CD4-positive, CD25-positive, alpha-beta regulatory T cell (primary cell): ENCODE results near the gene IRF4. TPM values are rescaled to one million over a fixed set of nuclear protein-coding genes. Genes with fewer than 3 reads are reported as not detected.

Source experiments
- ATAC-seq, 2 donors: fragments of 150-1000 bp; cut with Tn5 transposase; one replicate each; pipeline ENCODE4 v1.10.0; 2021; ENCODE audit warnings: low read depth in 2 of 2, moderate number of reproducible peaks in 2 of 2, moderate library complexity in 1 of 2
- DNase-seq, 3 donors: peaks; one replicate each; pipeline versions ENCODE4 v3.0.0 to v3.0.0-alpha.2; 2012 to 2022; ENCODE audit warnings: mixed read lengths in 1 of 3
- H3K27ac ChIP-seq: one replicate; pipeline ENCODE4 v1.7.0; 2013; ENCODE audit warnings: mild to moderate bottlenecking, low read length; ENCODE audit not compliant: insufficient read depth, poor library complexity, severe bottlenecking
- H3K27me3 ChIP-seq: one replicate; pipeline ENCODE4 v1.7.0; 2013; ENCODE audit warnings: low read length; ENCODE audit not compliant: control insufficient read depth, insufficient read depth
- H3K36me3 ChIP-seq: one replicate; pipeline ENCODE4 v1.7.0; 2013; ENCODE audit warnings: mild to moderate bottlenecking, low read length, moderate library complexity; ENCODE audit not compliant: control insufficient read depth, insufficient read depth
- H3K4me1 ChIP-seq: 2 replicates; pipeline ENCODE4 v1.7.0; 2013; ENCODE audit warnings: mild to moderate bottlenecking, low read length; ENCODE audit not compliant: insufficient read depth, control insufficient read depth, poor library complexity, severe bottlenecking
- H3K4me3 ChIP-seq: one replicate; pipeline ENCODE4 v1.7.0; 2013; ENCODE audit warnings: low read depth, mild to moderate bottlenecking, low read length, moderate library complexity
- H3K9me3 ChIP-seq, 2 experiments: 1 replicate in 1 of 2; 2 replicates in 1 of 2; pipeline ENCODE4 v1.7.0; 2013; ENCODE audit warnings: low read length in 2 of 2, mild to moderate bottlenecking in 1 of 2, moderate library complexity in 1 of 2; ENCODE audit not compliant: control insufficient read depth in 2 of 2
- H3K27ac Mint-ChIP-seq, 3 donors: one replicate each; pipeline ENCODE4 v1.8.0; 2020 to 2022; ENCODE audit warnings: mild to moderate bottlenecking in 3 of 3, mixed read lengths in 3 of 3, moderate library complexity in 2 of 3
- H3K27me3 Mint-ChIP-seq: one replicate; pipeline ENCODE4 v1.8.0; 2022; ENCODE audit warnings: mild to moderate bottlenecking, mixed read lengths
- H3K36me3 Mint-ChIP-seq: one replicate; pipeline ENCODE4 v1.8.0; 2020; ENCODE audit warnings: mixed read lengths
- H3K4me1 Mint-ChIP-seq, 4 donors: one replicate each; pipeline ENCODE4 v1.8.0; 2020 to 2022; ENCODE audit warnings: mixed read lengths in 4 of 4, mild to moderate bottlenecking in 1 of 4
- H3K4me3 Mint-ChIP-seq, 4 donors: one replicate each; pipeline ENCODE4 v1.8.0; 2020 to 2022; ENCODE audit warnings: mild to moderate bottlenecking in 4 of 4, mixed read lengths in 4 of 4, moderate library complexity in 3 of 4
- H3K9me3 Mint-ChIP-seq, 7 donors: one replicate each; pipeline ENCODE4 v1.8.0; 2020 to 2022; ENCODE audit warnings: mixed read lengths in 7 of 7, mild to moderate bottlenecking in 3 of 7, moderate library complexity in 2 of 7
- polyA plus RNA-seq, 4 donors: library from polyadenylated mRNA; unstranded; fragments of 300-500 nt; fragmentation: Illumina TruSeq; gene quantifications; one replicate each; pipeline ENCODE4 v1.2.3, GENCODE V29; 2021
- total RNA-seq: library from RNA; stranded (reverse); gene quantifications from one replicate; pipeline ENCODE4 v1.2.3, GENCODE V29; 2022

The IRF4 gene
- total and polyA plus RNA-seq, 5 donors from 2014 or later, result 9.0 to 71.3 (median 12.2) TPM

- H3K27ac ChIP-seq, result peak overlapping the region; percentile 64
Measured at GRCh38 chr6:389143-389542, 2.4 kb upstream of the IRF4 start.

DNA sequence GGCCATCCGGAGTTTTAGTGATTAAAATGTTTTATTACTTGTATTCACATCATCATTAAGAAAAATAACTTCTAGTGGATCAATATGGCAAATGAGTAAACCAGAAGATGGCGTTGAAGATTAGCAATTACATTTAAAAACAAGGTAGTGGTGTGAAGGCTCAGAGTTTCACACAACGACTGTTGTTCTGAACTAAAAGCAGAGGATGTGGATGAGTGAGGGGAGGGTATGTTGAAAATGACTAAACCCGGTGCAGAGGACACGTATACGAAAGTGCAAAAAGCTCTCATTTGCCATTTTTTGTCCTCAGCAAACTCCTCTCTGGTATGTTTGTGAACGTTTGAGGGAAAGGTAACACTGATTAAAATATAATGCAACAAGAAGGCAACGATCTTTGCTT lies 1.9 kb upstream of the IRF4 start:
- Mint-ChIP-seq H3K4me3 (peak overlapping the region; percentile 82 to 98 (median 94)), H3K27ac (peak overlapping the region; percentile 84 to 94 (median 89)), H3K27me3 (peaks cover 4% of the 10 kb centered on the region), H3K9me3 (no peaks in the 10 kb centered on the region), H3K4me1 (peaks cover 7 to 35% (median 24%) of the 10 kb centered on the region in 4 donors), H3K36me3 (peaks cover 6% of the 10 kb centered on the region)
- Histone ChIP-seq H3K9me3 (no peaks in the 10 kb centered on the region), H3K27me3 (no peaks in the 10 kb centered on the region), H3K27ac (peak overlapping the region; percentile 64), H3K36me3 (peaks cover 2% of the 10 kb centered on the region), H3K4me3 (peak overlapping the region; percentile 75), H3K4me1 (peaks cover 31% of the 10 kb centered on the region)
- ATAC-seq (peak; percentile 72 to 76), DNase-seq (peak in 2 of 3 donors; percentile 77 to 94)

More at GRCh38 chr6:389143-389542, 2.4 kb upstream of the IRF4 start:
- Mint-ChIP-seq H3K4me3 (peak overlapping the region in 3 of 4 donors; percentile 82 to 96 (median 92)), H3K9me3 (no peaks in the 10 kb centered on the region), H3K27me3 (peaks cover 4% of the 10 kb centered on the region), H3K4me1 (peaks cover 7 to 34% (median 23%) of the 10 kb centered on the region in 4 donors), H3K36me3 (peaks cover 6% of the 10 kb centered on the region), H3K27ac (peak overlapping the region; percentile 84 to 94 (median 89))
- no peaks in the 10 kb centered on the region for H3K27me3 ChIP-seq
- peaks cover 27% of the 10 kb centered on the region for H3K4me1 ChIP-seq
- peak overlapping the region; percentile 75 for H3K4me3 ChIP-seq
- ATAC-seq (no peak), DNase-seq (no peak)
- no peaks in the 10 kb centered on the region for H3K9me3 ChIP-seq
- H3K36me3 ChIP-seq, result no peaks in the 10 kb centered on the region

DNA sequence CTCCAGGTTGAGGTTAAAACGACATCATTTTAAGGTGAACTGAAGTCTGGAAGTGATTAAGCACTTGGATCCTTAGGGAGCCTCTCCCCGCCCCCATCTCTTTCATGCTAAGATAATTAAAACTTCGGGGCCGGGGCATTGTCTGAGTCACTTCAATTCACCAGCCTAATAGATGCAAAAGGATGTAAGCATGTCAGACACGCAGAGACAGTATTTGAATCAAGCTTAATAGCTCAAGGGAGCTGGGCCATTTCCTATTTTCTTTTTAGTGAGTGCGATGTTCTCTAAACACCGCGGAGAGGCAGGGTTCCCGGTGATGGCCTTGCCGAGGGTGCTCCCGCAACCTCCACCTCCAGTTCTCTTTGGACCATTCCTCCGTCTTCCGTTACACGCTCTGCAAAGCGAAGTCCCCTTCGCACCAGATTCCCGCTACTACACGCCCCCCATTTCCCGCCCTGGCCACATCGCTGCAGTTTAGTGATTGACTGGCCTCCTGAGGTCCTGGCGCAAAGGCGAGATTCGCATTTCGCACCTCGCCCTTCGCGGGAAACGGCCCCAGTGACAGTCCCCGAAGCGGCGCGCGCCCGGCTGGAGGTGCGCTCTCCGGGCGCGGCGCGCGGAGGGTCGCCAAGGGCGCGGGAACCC lies 516 bp upstream of the IRF4 start:
- Histone ChIP-seq H3K27me3 (no peaks in the 10 kb centered on the region), H3K27ac (peak overlapping the region; percentile 63), H3K4me3 (peak overlapping the region; percentile 88), H3K4me1 (peaks cover 44% of the 10 kb centered on the region), H3K36me3 (peaks cover 14% of the 10 kb centered on the region), H3K9me3 (no peaks in the 10 kb centered on the region)
- ATAC-seq, result peak; percentile 38 to 42
- Mint-ChIP-seq H3K36me3 (peaks cover 13% of the 10 kb centered on the region), H3K9me3 (no peaks in the 10 kb centered on the region), H3K27ac (peak overlapping the region; percentile 84 to 92 (median 89)), H3K4me1 (peaks cover 17 to 47% (median 35%) of the 10 kb centered on the region in 4 donors), H3K27me3 (peaks cover 4% of the 10 kb centered on the region), H3K4me3 (peak overlapping the region; percentile 82 to 98 (median 94))
- DNase-seq, result peak in 2 of 3 donors; percentile 41 to 80

DNA sequence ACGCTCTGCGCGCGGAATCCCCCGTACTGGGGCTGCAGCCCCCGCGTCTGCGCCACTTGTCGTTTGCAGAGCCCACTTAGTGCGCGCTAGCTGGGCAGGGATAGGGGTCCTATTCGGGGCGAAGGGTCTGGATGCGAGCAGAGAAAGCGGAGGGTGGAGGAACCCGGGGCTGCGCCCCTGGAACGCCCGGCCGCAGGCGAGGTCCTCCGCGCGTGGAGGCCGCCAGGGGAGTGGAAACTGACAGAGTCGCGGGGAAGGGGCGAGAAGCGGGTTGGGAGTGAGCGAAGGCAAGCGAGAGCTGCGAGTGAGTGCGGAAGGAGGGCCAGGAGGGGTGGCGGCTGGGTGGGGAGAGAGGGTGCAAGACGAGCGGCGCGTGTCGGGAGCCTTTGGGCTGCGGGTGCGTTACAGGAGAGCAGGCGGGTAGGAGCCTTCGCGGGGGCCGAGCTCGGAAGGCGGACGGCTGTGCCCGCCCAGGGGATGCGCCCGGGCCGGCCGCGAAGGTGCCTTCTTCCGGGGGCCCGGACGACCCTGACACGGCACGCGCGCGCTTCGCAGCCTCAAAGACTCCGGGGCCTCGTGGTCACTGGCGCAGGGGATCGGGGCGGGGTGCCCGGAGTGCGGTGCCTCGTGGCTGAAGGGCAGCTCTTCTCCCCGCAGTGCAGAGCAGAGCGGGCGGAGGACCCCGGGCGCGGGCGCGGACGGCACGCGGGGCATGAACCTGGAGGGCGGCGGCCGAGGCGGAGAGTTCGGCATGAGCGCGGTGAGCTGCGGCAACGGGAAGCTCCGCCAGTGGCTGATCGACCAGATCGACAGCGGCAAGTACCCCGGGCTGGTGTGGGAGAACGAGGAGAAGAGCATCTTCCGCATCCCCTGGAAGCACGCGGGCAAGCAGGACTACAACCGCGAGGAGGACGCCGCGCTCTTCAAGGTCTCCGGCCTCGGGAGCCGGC lies 1.2 kb downstream of the IRF4 start:
- H3K36me3 ChIP-seq, result peaks cover 21% of the 10 kb centered on the region
- Mint-ChIP-seq H3K36me3 (peaks cover 25% of the 10 kb centered on the region), H3K9me3 (no peaks in the 10 kb centered on the region), H3K4me1 (peaks cover 26 to 58% (median 43%) of the 10 kb centered on the region in 4 donors), H3K27me3 (no peaks in the 10 kb centered on the region), H3K27ac (peak overlapping the region; percentile 62 to 82 (median 64)), H3K4me3 (peak overlapping the region; percentile 82 to 97 (median 96))
- H3K27ac ChIP-seq, result peak overlapping the region; percentile 61
- H3K27me3 ChIP-seq, result no peaks in the 10 kb centered on the region
- H3K4me3 ChIP-seq, result peak overlapping the region; percentile 59
- DNase-seq, result peak; percentile 27 to 66 (median 48)
- H3K9me3 ChIP-seq, result no peaks in the 10 kb centered on the region
- peaks cover 56% of the 10 kb centered on the region for H3K4me1 ChIP-seq
- ATAC-seq, result peak; percentile 8 to 26

- Histone ChIP-seq H3K9me3 (no peaks in the 10 kb centered on the region), H3K27me3 (no peaks in the 10 kb centered on the region), H3K4me3 (peak overlapping the region; percentile 85), H3K4me1 (peaks cover 62% of the 10 kb centered on the region), H3K36me3 (peaks cover 28% of the 10 kb centered on the region), H3K27ac (peak overlapping the region; percentile 41)
- no peaks in the 10 kb centered on the region for H3K9me3 Mint-ChIP-seq
- peak overlapping the region; percentile 92 to 94 (median 93) for H3K27ac Mint-ChIP-seq
- peak overlapping the region; percentile 82 to 99 (median 98) for H3K4me3 Mint-ChIP-seq
- peak in 1 of 3 donors; percentile 53 for DNase-seq
- H3K36me3 Mint-ChIP-seq, result peaks cover 26% of the 10 kb centered on the region
- H3K4me1 Mint-ChIP-seq, result peaks cover 29 to 66% (median 49%) of the 10 kb centered on the region in 4 donors
- no peaks in the 10 kb centered on the region for H3K27me3 Mint-ChIP-seq
- no peak for ATAC-seq
Measured at GRCh38 chr6:393391-394221, 2.1 kb downstream of the IRF4 start.

DNA sequence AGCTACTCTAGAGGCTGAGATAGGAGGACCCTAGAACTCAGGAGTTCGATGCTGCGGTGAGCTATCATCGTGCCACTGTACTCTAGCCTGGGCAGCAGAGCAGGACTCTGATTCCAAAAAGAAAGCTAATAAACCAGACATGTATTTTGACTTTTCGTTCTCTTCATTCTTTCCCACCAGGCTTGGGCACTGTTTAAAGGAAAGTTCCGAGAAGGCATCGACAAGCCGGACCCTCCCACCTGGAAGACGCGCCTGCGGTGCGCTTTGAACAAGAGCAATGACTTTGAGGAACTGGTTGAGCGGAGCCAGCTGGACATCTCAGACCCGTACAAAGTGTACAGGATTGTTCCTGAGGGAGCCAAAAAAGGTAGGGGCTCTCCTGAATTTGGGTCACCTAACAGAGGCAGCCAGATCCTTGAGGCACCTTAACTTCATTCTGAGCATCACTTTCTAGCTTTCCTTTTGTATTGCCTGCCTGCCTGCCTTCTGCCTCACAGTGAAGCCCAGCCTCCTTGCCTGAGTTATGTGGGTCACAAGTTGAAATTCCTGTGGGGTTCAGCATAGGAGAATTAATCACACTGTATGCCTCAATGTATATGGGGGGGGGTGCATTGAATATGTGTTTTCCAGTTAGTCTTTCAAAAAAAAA lies 3.2 kb downstream of the IRF4 start:
- Histone ChIP-seq H3K36me3 (peaks cover 36% of the 10 kb centered on the region), H3K9me3 (no peaks in the 10 kb centered on the region), H3K27me3 (no peaks in the 10 kb centered on the region), H3K4me3 (peak overlapping the region; percentile 85), H3K4me1 (peaks cover 69% of the 10 kb centered on the region), H3K27ac (peak overlapping the region; percentile 41)
- Mint-ChIP-seq H3K27ac (peak overlapping the region; percentile 61 to 94 (median 86)), H3K4me3 (peak overlapping the region; percentile 82 to 99 (median 97)), H3K27me3 (no peaks in the 10 kb centered on the region), H3K9me3 (no peaks in the 10 kb centered on the region), H3K4me1 (peaks cover 31 to 69% (median 52%) of the 10 kb centered on the region in 4 donors), H3K36me3 (peaks cover 29% of the 10 kb centered on the region)
- DNase-seq (no peak), ATAC-seq (no peak)
